A673 (cell line): ENCODE results near the gene GNA15. TPM values are rescaled to one million over a fixed set of nuclear protein-coding genes. Genes with fewer than 3 reads are reported as not detected.

Experiments used
- BruUV-seq: library from RNA; stranded (reverse); fragments of 400-500 nt; replicated peaks from 2 replicates; lab custom pipeline; 2021; lab: Mats Ljungman, UMichigan
- CTCF ChIA-PET: fragments of 300-600 bp; sonication (Branson Sonifier 250); formaldehyde crosslinking; loops from one replicate; lab custom pipeline; 2022; ENCODE audit warnings: antibody characterized with exemption; lab: Charles Lee
- POLR2A ChIA-PET: fragments of 300-600 bp; sonication (Branson Sonifier 250); formaldehyde crosslinking; loops from one replicate; lab custom pipeline; 2022; ENCODE audit warnings: antibody characterized with exemption; ENCODE audit not compliant: low non-redundant PET; lab: Charles Lee
- DNase-seq: peaks from one replicate; pipeline ENCODE4 v3.0.0-alpha.2; 2015; ENCODE audit warnings: low spot score
- H3K27ac ChIP-seq: fragments of 200-600 bp; sonication (generic); 2 replicates; pipeline ENCODE4 v1.5.1; 2016; ENCODE audit warnings: mixed run types, low read depth, mild to moderate bottlenecking, mixed read lengths, antibody characterized with exemption, low read length; ENCODE audit not compliant: poor library complexity, severe bottlenecking
- H3K27me3 ChIP-seq: fragments of 200-600 bp; sonication (generic); replicated peaks from 2 replicates; pipeline ENCODE4 v1.6.1; 2017; ENCODE audit warnings: mixed run types, low read depth, mild to moderate bottlenecking, mixed read lengths, antibody characterized with exemption, low read length; ENCODE audit not compliant: insufficient read depth, poor library complexity
- H3K36me3 ChIP-seq: fragments of 200-600 bp; sonication (generic); 2 replicates; pipeline ENCODE4 v1.6.1; 2016; ENCODE audit warnings: mixed run types, mild to moderate bottlenecking, mixed read lengths, antibody characterized with exemption, low read length; ENCODE audit not compliant: insufficient read depth, poor library complexity, severe bottlenecking
- H3K4me1 ChIP-seq: fragments of 200-600 bp; sonication (generic); 2 replicates; pipeline ENCODE4 v1.6.1; 2017; ENCODE audit warnings: mixed run types, mild to moderate bottlenecking, mixed read lengths, antibody characterized with exemption, low read length; ENCODE audit not compliant: insufficient read depth, poor library complexity, severe bottlenecking
- H3K4me3 ChIP-seq: fragments of 200-600 bp; sonication (generic); 2 replicates; pipeline ENCODE4 v1.5.1; 2016; ENCODE audit warnings: low read depth, mixed run types, mild to moderate bottlenecking, mixed read lengths, low read length; ENCODE audit not compliant: poor library complexity, severe bottlenecking
- H3K9me3 ChIP-seq: fragments of 200-600 bp; sonication (generic); 2 replicates; pipeline ENCODE4 v1.6.1; 2016; ENCODE audit warnings: mixed run types, low read depth, mild to moderate bottlenecking, mixed read lengths, antibody characterized with exemption, low read length; ENCODE audit not compliant: poor library complexity, severe bottlenecking
- EZH2 ChIP-seq: fragments of 200-600 bp; sonication (generic); IDR thresholded peaks from 2 replicates; pipeline ENCODE4 v1.6.1; 2017; ENCODE audit warnings: borderline replicate concordance, low read depth, mild to moderate bottlenecking, mixed read lengths, antibody characterized with exemption, low read length; ENCODE audit not compliant: poor library complexity, severe bottlenecking
- intact Hi-C: fragments of 100-400 bp; cut with micrococcal nuclease; formaldehyde crosslinking; loops from one replicate; pipeline ENCODE4 v1.10.0; 2022; ENCODE audit not compliant: unreplicated experiment
- total RNA-seq: library from RNA; stranded (reverse); gene quantifications from 2 replicates; pipeline ENCODE4 v1.2.3, GENCODE V29; 2021
- TF ChIP-seq, protein P1 (sequence below): fragments of 300-800, 200-600 bp; sonication (generic); conservative IDR thresholded peaks from 2 replicates; pipeline ENCODE4 v1.5.1; 2017; ENCODE audit warnings: low read depth, mild to moderate bottlenecking, antibody characterized with exemption, low read length, moderate library complexity, mixed read lengths

GNA15 gene
- total RNA-seq, 1 experiment from 2014 or later: 0.26 TPM

- BruUV-seq: no TSS peak
- Histone ChIP-seq H3K27me3 (no peaks in the 10 kb centered on the region), H3K4me3 (no peak overlapping the region), H3K27ac (no peak overlapping the region), H3K9me3 (no peaks in the 10 kb centered on the region), H3K36me3 (peaks cover 31% of the 10 kb centered on the region), H3K4me1 (no peaks in the 10 kb centered on the region)
- CTCF ChIA-PET: no interaction called here
- DNase-seq: peak; percentile 41
- POLR2A ChIA-PET: interaction anchor here (0.5 kb wide), 1 partner anchor 262 kb away, joined by 7 read pairs; no protein-coding TSS in a partner anchor
- intact Hi-C loops: no loop called here
- TF ChIP-seq, protein P1, sequence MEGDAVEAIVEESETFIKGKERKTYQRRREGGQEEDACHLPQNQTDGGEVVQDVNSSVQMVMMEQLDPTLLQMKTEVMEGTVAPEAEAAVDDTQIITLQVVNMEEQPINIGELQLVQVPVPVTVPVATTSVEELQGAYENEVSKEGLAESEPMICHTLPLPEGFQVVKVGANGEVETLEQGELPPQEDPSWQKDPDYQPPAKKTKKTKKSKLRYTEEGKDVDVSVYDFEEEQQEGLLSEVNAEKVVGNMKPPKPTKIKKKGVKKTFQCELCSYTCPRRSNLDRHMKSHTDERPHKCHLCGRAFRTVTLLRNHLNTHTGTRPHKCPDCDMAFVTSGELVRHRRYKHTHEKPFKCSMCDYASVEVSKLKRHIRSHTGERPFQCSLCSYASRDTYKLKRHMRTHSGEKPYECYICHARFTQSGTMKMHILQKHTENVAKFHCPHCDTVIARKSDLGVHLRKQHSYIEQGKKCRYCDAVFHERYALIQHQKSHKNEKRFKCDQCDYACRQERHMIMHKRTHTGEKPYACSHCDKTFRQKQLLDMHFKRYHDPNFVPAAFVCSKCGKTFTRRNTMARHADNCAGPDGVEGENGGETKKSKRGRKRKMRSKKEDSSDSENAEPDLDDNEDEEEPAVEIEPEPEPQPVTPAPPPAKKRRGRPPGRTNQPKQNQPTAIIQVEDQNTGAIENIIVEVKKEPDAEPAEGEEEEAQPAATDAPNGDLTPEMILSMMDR: no peak
- no peak for TF ChIP-seq EZH2
These were observed 71.8 kb downstream of the GNA15 start for GRCh38 chr19:3207461-3208242.

- TF ChIP-seq, protein P1: no peak
- no peak for TF ChIP-seq EZH2
These were observed 72.7 kb downstream of the GNA15 start for GRCh38 chr19:3208317-3209207.

DNA sequence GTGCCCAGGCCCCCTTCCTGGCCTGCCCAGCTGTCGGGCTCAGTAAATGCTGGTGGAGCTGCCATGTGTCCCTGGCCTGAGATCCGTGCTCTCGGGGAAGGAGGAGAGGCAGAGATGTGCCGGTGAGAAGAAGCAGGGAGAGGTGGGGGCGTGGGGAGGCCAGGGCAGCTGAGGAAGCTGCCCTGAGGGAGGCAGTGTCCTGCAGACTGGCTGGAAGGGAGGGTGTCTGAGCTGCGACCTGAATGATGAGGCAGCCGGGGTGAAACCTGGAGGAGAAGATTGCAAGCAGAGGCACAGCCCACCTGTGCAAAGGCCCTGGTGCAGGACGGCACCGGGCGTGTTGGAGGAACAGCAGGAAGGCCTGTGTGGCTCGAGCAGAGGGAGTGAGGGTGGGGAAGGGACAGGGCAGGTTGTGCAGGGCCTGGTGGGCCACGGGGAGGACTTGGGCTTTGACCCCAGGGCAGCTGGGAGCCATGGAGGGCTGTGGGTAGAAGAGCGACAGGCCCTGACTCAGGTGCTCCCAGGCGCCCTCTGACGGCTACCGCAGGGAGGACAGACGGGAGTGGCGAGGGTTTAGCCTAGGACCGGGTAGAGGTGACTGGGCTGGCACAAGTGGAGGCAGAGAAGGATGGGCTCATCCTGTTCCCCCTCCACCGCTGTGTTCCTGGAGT is 74.6 kb downstream of the GNA15 start:
- no peaks in the 10 kb centered on the region for H3K4me1 ChIP-seq
- no peaks in the 10 kb centered on the region for H3K9me3 ChIP-seq
- DNase-seq: peak; percentile 50
- H3K4me3 ChIP-seq: no peak overlapping the region
- no peak overlapping the region for H3K27ac ChIP-seq
- intact Hi-C loops: no loop called here
- BruUV-seq: no TSS peak
- CTCF ChIA-PET: interaction anchor here (0.6 kb wide), 1 partner anchor 253 kb away, joined by 5 read pairs; no protein-coding TSS in a partner anchor
- H3K36me3 ChIP-seq: peaks cover 24% of the 10 kb centered on the region
- no peaks in the 10 kb centered on the region for H3K27me3 ChIP-seq
- POLR2A ChIA-PET: no interaction called here
- TF ChIP-seq EZH2: no peak
- TF ChIP-seq, protein P1: peak; percentile 72

More at GRCh38 chr19:3208317-3209207, 72.7 kb downstream of the GNA15 start:
- no peak overlapping the region for H3K4me3 ChIP-seq
- POLR2A ChIA-PET: no interaction called here
- no peaks in the 10 kb centered on the region for H3K27me3 ChIP-seq
- intact Hi-C loops: no loop called here
- H3K27ac ChIP-seq: no peak overlapping the region
- peaks cover 31% of the 10 kb centered on the region for H3K36me3 ChIP-seq
- CTCF ChIA-PET: no interaction called here
- H3K4me1 ChIP-seq: no peaks in the 10 kb centered on the region
- BruUV-seq: TSS peak; percentile 68
- H3K9me3 ChIP-seq: no peaks in the 10 kb centered on the region
- DNase-seq: no peak
